HCT116 (cell line): ENCODE results near the gene TOR1AIP2.

Source experiments
- EGR1 ChIP-seq: IDR thresholded peaks from 2 replicates; pipeline ENCODE4 v1.6.1; 2012; ENCODE audit warnings: low read depth
- ELF1 ChIP-seq: IDR thresholded peaks from 2 replicates; pipeline ENCODE4 v1.6.1; 2012; ENCODE audit warnings: low read depth, borderline replicate concordance
- EZH2 ChIP-seq: fragments of 200-600 bp; sonication (generic); IDR thresholded peaks from 2 replicates; pipeline ENCODE4 v1.6.1; 2017; ENCODE audit warnings: antibody characterized with exemption, mixed run types
- EZH2phosphoT487 ChIP-seq: fragments of 200-600 bp; IDR thresholded peaks from 2 replicates; pipeline ENCODE4 v1.6.1; 2018; ENCODE audit warnings: antibody characterized with exemption, borderline replicate concordance
- POLR2A ChIP-seq: IDR thresholded peaks from 2 replicates; pipeline ENCODE4 v1.7.0; 2011; ENCODE audit warnings: borderline replicate concordance; ENCODE audit not compliant: insufficient read depth, insufficient read length; ENCODE audit errors: extremely low read depth
- POLR2AphosphoS5 ChIP-seq: IDR thresholded peaks from 2 replicates; pipeline ENCODE4 v1.6.1; 2011; ENCODE audit warnings: mild to moderate bottlenecking, low read depth, low read length, moderate library complexity
- RAD21 ChIP-seq: IDR thresholded peaks from 2 replicates; pipeline ENCODE4 v1.6.1; 2012; ENCODE audit warnings: low read depth, mild to moderate bottlenecking
- SP1 ChIP-seq: IDR thresholded peaks from 2 replicates; pipeline ENCODE4 v1.6.1; 2012; ENCODE audit warnings: low read depth
- TCF7L2 ChIP-seq: IDR thresholded peaks from 2 replicates; pipeline ENCODE4 v1.7.0; 2011; ENCODE audit warnings: borderline replicate concordance, inconsistent platforms; ENCODE audit not compliant: insufficient read depth, insufficient read length; ENCODE audit errors: extremely low read depth
- TF ChIP-seq, protein P1 (sequence below), 3 experiments: fragments of 200-600 bp in 1 of 3; sonication (generic) in 1 of 3; IDR thresholded peaks in 2 of 3; conservative IDR thresholded peaks in 1 of 3; 2 replicates each; pipeline ENCODE4 v1.5.1; 2012 to 2017; ENCODE audit warnings: low read depth in 2 of 3, low read length in 2 of 3, antibody characterized with exemption in 1 of 3, borderline replicate concordance in 1 of 3, control low read depth in 1 of 3, mild to moderate bottlenecking in 1 of 3, mixed read lengths in 1 of 3, mixed run types in 1 of 3, moderate library complexity in 1 of 3; ENCODE audit not compliant: insufficient read depth in 1 of 3

DNA sequence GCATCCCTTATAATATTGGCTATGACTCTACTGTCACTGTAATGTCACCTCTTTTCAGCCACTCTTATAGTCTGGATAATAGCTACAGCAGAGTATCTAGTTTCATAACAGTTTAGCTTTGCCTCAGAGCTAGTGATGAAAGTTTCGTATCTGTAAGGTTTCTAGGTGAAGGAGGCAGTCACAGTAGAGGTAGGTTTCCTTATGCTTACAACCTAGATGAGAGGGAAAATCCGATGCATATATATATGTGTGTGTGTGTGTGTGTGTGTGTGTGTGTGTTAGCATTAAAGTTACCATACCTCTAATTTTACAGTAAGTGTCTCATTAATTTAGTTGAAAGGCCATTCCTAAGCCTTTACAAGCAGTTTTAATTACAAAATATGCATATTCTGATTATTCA, 2.2 kb upstream of the TOR1AIP2 start:
- no peak for TF ChIP-seq EZH2
- no peak for TF ChIP-seq SP1
- TF ChIP-seq, protein P1, sequence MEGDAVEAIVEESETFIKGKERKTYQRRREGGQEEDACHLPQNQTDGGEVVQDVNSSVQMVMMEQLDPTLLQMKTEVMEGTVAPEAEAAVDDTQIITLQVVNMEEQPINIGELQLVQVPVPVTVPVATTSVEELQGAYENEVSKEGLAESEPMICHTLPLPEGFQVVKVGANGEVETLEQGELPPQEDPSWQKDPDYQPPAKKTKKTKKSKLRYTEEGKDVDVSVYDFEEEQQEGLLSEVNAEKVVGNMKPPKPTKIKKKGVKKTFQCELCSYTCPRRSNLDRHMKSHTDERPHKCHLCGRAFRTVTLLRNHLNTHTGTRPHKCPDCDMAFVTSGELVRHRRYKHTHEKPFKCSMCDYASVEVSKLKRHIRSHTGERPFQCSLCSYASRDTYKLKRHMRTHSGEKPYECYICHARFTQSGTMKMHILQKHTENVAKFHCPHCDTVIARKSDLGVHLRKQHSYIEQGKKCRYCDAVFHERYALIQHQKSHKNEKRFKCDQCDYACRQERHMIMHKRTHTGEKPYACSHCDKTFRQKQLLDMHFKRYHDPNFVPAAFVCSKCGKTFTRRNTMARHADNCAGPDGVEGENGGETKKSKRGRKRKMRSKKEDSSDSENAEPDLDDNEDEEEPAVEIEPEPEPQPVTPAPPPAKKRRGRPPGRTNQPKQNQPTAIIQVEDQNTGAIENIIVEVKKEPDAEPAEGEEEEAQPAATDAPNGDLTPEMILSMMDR (IDR thresholded peaks at IDR 0.05 in 2 of 3, conservative IDR thresholded peaks at IDR 0.05 in 1 of 3; ENCODE audit: borderline replicate concordance in 1 of 3, insufficient read depth in 1 of 3, low read depth in 2 of 3, low read length in 2 of 3): no peak
- no peak for TF ChIP-seq POLR2AphosphoS5
- TF ChIP-seq EZH2phosphoT487: no peak
- no peak for TF ChIP-seq RAD21
- TF ChIP-seq POLR2A: no peak
- no peak for TF ChIP-seq ELF1
- TF ChIP-seq EGR1: no peak
- TF ChIP-seq TCF7L2: no peak
